Duodenal mucosa (tissue), 2 donors: Measurements from ENCODE around the gene DEGS2.

ENCODE experiments used
- H3K27ac ChIP-seq: one replicate; pipeline ENCODE4 v1.7.0; 2013; ENCODE audit warnings: low read depth, low read length
- H3K27me3 ChIP-seq, 2 donors: one replicate each; pipeline ENCODE4 v1.7.0; 2013; ENCODE audit warnings: low read length in 2 of 2, control low read depth in 1 of 2; ENCODE audit not compliant: insufficient read depth in 2 of 2, control insufficient read depth in 1 of 2
- H3K36me3 ChIP-seq, 2 donors: one replicate each; pipeline ENCODE4 v1.7.0; 2013; ENCODE audit warnings: low read length in 2 of 2, control low read depth in 1 of 2; ENCODE audit not compliant: insufficient read depth in 2 of 2, control insufficient read depth in 1 of 2
- H3K4me1 ChIP-seq, 2 donors: one replicate each; pipeline ENCODE4 v1.7.0; 2013; ENCODE audit warnings: low read length in 2 of 2, control low read depth in 1 of 2; ENCODE audit not compliant: insufficient read depth in 2 of 2, control insufficient read depth in 1 of 2
- H3K4me3 ChIP-seq, 2 donors: one replicate each; pipeline ENCODE4 v1.7.0; 2013; ENCODE audit warnings: low read length in 2 of 2, low read depth in 1 of 2
- H3K9ac ChIP-seq, 2 donors: one replicate each; pipeline ENCODE4 v1.7.0; 2013; ENCODE audit warnings: low read length in 2 of 2, low read depth in 1 of 2
- H3K9me3 ChIP-seq, 2 donors: one replicate each; pipeline ENCODE4 v1.7.0; 2013; ENCODE audit warnings: low read length in 2 of 2, control low read depth in 1 of 2; ENCODE audit not compliant: control insufficient read depth in 1 of 2

The DEGS2 gene

GRCh38 chr14:100122481-100123223, 36.8 kb downstream of the DEGS2 start:
- Histone ChIP-seq H3K9ac (no peak overlapping the region), H3K4me1 (peaks cover 0 to 3% of the 10 kb centered on the region in 2 donors), H3K9me3 (no peaks in the 10 kb centered on the region), H3K27me3 (no peaks in the 10 kb centered on the region), H3K27ac (no peak overlapping the region), H3K36me3 (peaks cover 5 to 54% of the 10 kb centered on the region in 2 donors), H3K4me3 (no peak overlapping the region)

GRCh38 chr14:100121643-100122480, 37.6 kb downstream of the DEGS2 start:
- Histone ChIP-seq H3K9me3 (no peaks in the 10 kb centered on the region), H3K27ac (no peak overlapping the region), H3K4me3 (no peak overlapping the region), H3K36me3 (peaks cover 5 to 50% of the 10 kb centered on the region in 2 donors), H3K9ac (no peak overlapping the region), H3K4me1 (peaks cover 0 to 4% of the 10 kb centered on the region in 2 donors), H3K27me3 (no peaks in the 10 kb centered on the region)

- Histone ChIP-seq H3K9me3 (no peaks in the 10 kb centered on the region), H3K27ac (no peak overlapping the region), H3K4me1 (peaks cover 0 to 4% of the 10 kb centered on the region in 2 donors), H3K4me3 (no peak overlapping the region), H3K27me3 (no peaks in the 10 kb centered on the region), H3K9ac (no peak overlapping the region), H3K36me3 (peaks cover 5 to 46% of the 10 kb centered on the region in 2 donors)
Observed at GRCh38 chr14:100120522-100121269, 38.7 kb downstream of the DEGS2 start.

GRCh38 chr14:100119251-100119650, 40.2 kb downstream of the DEGS2 start:
- H3K36me3 ChIP-seq = peaks cover 5 to 35% of the 10 kb centered on the region in 2 donors
- peaks cover 0 to 4% of the 10 kb centered on the region in 2 donors for H3K4me1 ChIP-seq
- H3K9me3 ChIP-seq = no peaks in the 10 kb centered on the region
- no peak overlapping the region for H3K4me3 ChIP-seq
- no peak overlapping the region for H3K9ac ChIP-seq
- H3K27me3 ChIP-seq = no peaks in the 10 kb centered on the region
- no peak overlapping the region for H3K27ac ChIP-seq

- H3K27me3 ChIP-seq = no peaks in the 10 kb centered on the region
- H3K9ac ChIP-seq = no peak overlapping the region
- H3K4me3 ChIP-seq = no peak overlapping the region
- H3K4me1 ChIP-seq = peaks cover 0 to 4% of the 10 kb centered on the region in 2 donors
- H3K9me3 ChIP-seq = no peaks in the 10 kb centered on the region
- no peak overlapping the region for H3K27ac ChIP-seq
- peaks cover 2 to 27% of the 10 kb centered on the region in 2 donors for H3K36me3 ChIP-seq
Observed at GRCh38 chr14:100118396-100119011, 40.9 kb downstream of the DEGS2 start.

GRCh38 chr14:100117633-100118395, 41.6 kb downstream of the DEGS2 start:
- H3K9me3 ChIP-seq = no peaks in the 10 kb centered on the region
- H3K4me3 ChIP-seq = no peak overlapping the region
- peaks cover 0 to 4% of the 10 kb centered on the region in 2 donors for H3K4me1 ChIP-seq
- H3K27ac ChIP-seq = no peak overlapping the region
- H3K36me3 ChIP-seq = peaks cover 0 to 25% of the 10 kb centered on the region in 2 donors
- H3K27me3 ChIP-seq = no peaks in the 10 kb centered on the region
- H3K9ac ChIP-seq = no peak overlapping the region

GRCh38 chr14:100117026-100117425, 42.4 kb downstream of the DEGS2 start:
- Histone ChIP-seq H3K9ac (no peak overlapping the region), H3K27ac (no peak overlapping the region), H3K9me3 (no peaks in the 10 kb centered on the region), H3K27me3 (no peaks in the 10 kb centered on the region), H3K4me3 (no peak overlapping the region), H3K36me3 (peaks cover 0 to 21% of the 10 kb centered on the region in 2 donors), H3K4me1 (peaks cover 0 to 4% of the 10 kb centered on the region in 2 donors)

GRCh38 chr14:100116134-100116533, 43.3 kb downstream of the DEGS2 start:
- H3K9me3 ChIP-seq = no peaks in the 10 kb centered on the region
- H3K27ac ChIP-seq = no peak overlapping the region
- H3K9ac ChIP-seq = no peak overlapping the region
- no peaks in the 10 kb centered on the region for H3K27me3 ChIP-seq
- H3K4me3 ChIP-seq = no peak overlapping the region
- H3K36me3 ChIP-seq = peaks cover 0 to 18% of the 10 kb centered on the region in 2 donors
- peaks cover 0 to 4% of the 10 kb centered on the region in 2 donors for H3K4me1 ChIP-seq

GRCh38 chr14:100115726-100116125, 43.7 kb downstream of the DEGS2 start:
- Histone ChIP-seq H3K27me3 (no peaks in the 10 kb centered on the region), H3K36me3 (peaks cover 0 to 18% of the 10 kb centered on the region in 2 donors), H3K4me3 (no peak overlapping the region), H3K4me1 (peaks cover 0 to 4% of the 10 kb centered on the region in 2 donors), H3K9me3 (no peaks in the 10 kb centered on the region), H3K27ac (no peak overlapping the region), H3K9ac (no peak overlapping the region)
